HG02588 (cell line): ENCODE data around the gene ASCC3.

Experiments
- ATAC-seq: cut with Tn5 transposase; IDR thresholded peaks from one replicate; pipeline ENCODE4 v1.9.1; 2021; ENCODE audit warnings: mild to moderate bottlenecking, moderate library complexity; ENCODE audit not compliant: unreplicated experiment

ASCC3 gene

GRCh38 chr6:100730001-100730980, 150.8 kb downstream of the ASCC3 start:
- ATAC-seq = no peak

GRCh38 chr6:100726666-100727065, 154.5 kb downstream of the ASCC3 start:
- ATAC-seq = no peak

DNA sequence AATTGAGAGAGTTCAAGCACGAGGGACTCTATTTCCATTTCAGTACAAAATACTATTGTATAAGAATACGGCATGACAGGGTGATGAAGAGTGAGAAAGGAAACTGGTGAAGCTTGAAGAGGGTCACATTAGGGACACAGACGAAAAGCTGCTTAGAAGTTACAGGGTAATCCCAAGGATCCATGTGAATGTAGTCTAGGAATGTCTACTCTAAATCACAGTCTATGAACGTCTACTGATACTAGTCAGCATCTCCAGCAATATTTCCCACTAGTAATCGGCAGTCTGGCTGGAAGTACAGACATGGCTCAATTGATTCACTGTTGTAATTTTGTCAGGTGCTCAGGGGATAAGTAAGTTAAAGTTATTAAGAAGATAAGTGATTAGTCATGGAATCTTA, 156.4 kb downstream of the ASCC3 start:
- ATAC-seq = no peak

- ATAC-seq = no peak
Measured at GRCh38 chr6:100724222-100724621, 156.9 kb downstream of the ASCC3 start.

GRCh38 chr6:100721256-100721655, 159.9 kb downstream of the ASCC3 start:
- ATAC-seq = no peak

DNA sequence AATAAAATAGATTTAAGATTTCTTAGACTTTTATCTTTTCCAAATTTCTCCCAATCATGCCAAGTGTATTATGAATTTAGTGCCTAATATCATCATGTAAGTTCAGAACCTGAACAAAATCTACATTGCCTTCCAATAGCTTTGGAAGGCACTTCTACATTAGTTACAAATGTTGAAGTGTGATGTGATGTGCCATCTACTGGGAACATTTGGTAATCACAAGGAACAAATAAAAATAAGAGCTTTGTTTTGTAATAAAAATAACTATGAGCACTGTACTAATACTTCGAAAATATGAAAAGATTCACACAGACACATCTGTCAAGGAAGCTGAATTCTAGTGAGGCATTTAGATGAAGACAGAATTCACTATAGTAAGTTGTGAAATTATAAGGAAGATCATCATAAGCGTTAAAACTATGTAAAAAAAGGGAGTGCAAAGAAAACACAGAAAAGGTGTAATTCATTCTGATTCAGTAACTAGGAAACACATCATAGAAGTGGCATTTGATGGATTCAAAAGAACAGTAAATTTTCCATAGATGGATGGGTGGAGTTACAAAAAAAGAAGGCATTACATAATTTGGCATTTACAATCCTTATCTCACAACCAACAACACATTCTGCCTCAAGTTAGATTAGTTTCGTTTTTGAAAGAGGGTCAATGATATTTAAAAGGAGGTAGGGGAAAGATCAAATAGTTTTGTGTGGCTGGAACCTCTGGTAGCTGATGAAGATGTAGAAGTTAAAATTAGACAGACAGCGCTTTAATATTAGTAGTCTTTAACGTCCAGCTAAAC, 161.0 kb downstream of the ASCC3 start:
- ATAC-seq = no peak

DNA sequence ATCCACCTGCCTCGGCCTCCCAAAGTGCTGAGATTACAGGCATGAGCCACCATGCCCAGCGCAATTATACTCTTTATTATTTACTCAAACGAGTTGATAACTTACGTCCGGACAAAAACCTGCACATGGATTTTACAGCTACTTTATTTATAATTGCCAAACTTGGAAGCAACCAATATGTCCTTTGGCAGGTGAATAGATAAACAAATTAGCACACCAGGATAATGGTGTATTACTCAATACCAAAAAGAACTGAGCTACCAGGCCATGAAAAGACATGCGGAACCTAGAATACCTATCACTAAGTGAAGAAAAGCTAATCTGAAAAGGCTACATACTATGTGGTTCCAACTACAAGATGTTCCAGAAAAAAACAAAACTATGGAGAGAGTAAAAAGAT, 168.1 kb downstream of the ASCC3 start:
- ATAC-seq = no peak

DNA sequence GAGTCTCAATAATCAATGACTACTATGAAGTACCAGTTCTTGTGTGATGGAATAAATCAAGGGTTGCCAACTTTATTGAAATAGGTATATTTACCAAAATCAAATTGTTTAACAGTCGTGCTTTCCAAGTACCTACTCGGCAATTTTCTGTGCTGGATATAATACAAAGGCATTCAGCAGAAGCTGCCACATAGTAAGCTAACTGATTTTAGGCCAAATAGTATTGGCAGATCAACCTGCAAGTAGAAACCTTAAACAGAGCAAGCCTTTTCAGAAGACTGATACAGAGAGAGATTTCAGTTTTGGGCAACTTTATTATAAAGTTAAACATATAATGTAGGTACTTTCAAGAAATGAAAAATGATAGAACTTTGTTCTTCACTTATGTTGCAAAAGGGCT, 174.6 kb downstream of the ASCC3 start:
- ATAC-seq = no peak

GRCh38 chr6:100704961-100705360, 176.2 kb downstream of the ASCC3 start:
- no peak for ATAC-seq

DNA sequence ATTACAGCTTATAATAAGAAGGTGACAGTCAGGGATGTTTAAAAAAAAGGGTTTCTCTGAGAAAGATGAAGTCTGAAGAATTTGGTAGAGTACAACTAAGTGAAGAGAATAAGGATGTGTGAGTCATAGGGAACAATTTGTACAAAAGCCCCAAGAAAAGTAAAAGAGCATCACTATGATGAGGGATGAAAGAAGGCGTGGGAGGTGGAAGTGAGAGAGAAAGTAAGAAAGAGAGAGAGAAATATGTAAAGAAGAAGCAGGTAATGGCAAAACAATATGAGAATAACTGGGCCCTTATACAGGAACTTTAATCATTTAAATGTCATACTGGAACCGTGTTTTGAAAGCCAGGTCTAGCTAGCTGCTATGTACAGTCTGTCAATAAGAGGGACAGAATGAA, 179.4 kb downstream of the ASCC3 start:
- ATAC-seq = no peak

- ATAC-seq = no peak
Measured at GRCh38 chr6:100700009-100700408, 181.1 kb downstream of the ASCC3 start.

GRCh38 chr6:100695445-100695844, 185.7 kb downstream of the ASCC3 start:
- ATAC-seq = no peak

DNA sequence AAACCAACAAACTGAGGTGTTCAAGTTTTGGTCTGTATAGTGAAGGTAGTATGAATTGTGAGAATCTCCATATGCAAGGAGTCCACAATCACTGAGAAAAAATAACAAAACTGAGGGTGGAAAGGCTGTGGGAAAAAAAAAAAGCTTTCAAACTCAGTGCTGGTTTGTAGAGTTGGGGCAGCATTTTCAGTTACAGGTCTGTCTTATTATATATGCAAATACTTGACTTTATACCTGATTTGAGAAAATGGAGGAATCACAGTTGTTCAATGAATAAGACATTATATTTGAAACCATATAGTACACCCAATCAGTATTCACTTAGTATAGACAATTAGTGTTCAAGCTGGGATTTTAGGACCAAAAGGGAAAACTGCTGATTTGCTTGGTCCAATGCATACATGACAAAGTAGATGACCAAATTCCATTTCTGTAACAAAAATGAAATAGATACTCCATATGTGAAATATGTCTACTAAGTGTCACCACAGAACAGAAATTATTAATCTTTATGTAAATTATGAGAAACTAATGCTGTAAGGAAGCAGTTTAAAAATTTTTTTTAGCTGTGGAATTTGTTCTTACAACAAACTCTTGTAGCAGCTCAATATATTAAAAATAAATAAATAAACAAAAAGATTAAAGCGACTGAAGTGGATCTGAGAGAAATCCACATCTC, 187.7 kb downstream of the ASCC3 start:
- no peak for ATAC-seq

- no peak for ATAC-seq
Measured at GRCh38 chr6:100691972-100692371, 189.2 kb downstream of the ASCC3 start.

- no peak for ATAC-seq
Measured at GRCh38 chr6:100686216-100686615, 194.9 kb downstream of the ASCC3 start.

GRCh38 chr6:100685747-100686146, 195.4 kb downstream of the ASCC3 start:
- ATAC-seq = no peak

- no peak for ATAC-seq
Measured at GRCh38 chr6:100680163-100680562, 201.0 kb downstream of the ASCC3 start.

DNA sequence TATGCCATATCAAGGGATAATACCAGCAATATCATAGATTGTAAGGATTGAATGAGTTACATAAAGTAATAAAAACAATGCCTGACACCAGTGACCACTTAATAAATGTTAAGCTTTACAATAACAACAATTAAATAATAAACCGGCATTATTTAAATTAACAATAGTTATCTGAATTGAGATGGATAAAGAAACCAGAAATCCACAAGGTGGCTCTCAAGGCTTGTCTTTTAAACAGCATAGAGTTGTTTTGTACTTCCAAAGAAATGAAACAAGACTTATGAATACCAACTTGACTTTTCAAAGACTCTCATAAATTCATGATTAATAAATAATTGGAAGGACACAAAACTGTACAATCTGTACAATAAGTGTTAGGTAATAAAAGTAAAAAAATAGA, 203.1 kb downstream of the ASCC3 start:
- no peak for ATAC-seq

GRCh38 chr6:100677240-100677639, 203.9 kb downstream of the ASCC3 start:
- no peak for ATAC-seq

DNA sequence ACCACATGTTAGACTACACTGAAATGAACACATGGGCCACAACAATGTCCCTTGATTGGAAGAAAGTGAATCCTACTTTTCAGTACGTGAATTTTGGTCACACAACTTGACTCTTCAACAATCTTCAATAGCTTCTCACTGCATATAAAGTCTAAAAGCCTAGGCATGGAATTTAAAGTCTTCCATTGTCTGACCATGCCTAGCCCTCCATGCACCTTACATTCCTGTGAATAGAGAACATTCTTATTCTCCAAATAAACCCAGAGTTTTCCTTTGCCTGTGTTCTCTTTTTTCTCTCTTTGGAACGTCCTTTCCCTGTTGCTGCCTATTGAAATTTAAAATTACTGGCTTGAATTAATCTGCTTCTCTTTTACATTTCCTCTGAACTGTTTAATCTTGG, 207.5 kb downstream of the ASCC3 start:
- no peak for ATAC-seq

DNA sequence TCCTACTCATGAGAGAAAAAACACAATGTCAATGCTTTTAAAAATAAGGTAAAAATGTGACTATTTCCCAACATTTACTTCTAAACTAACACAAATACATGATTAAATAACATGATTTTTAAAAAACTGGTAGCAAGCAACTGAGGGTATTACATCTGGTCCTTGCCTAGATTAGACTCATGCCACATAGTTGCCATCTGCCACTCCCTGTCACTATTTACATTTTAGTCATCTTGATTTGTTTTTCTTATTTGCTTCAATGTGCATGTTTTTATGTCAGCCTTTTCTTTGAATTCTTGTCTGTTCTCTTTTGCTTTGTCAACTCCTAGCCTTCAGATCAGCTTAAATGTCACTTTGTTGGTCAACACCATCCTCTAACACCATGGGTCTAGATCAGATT, 209.4 kb downstream of the ASCC3 start:
- ATAC-seq = no peak
